ENCODE data around the gene ETDC.

The ETDC gene

DNA sequence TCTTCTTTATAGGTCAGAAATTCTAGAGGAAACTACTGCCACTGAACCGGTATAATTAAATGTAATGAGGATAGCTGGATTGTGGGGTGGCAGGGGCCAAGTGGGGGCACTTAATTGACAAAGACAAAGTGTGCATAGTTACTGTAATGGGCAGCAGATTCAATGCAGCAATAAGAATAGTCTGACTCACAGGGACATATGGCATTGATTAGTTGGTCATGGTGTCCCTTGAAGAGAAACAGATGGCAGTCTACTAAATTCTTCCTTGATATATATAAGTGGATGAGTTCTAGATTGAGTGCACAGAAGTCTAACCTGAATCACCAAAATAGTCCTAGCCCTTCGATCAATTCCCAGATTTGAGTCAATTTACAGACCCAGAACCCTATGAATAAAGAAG, 31.6 kb downstream of the ETDC start:
- DNase-seq (ENCODE audit: low read depth, low spot score): no peak

DNA sequence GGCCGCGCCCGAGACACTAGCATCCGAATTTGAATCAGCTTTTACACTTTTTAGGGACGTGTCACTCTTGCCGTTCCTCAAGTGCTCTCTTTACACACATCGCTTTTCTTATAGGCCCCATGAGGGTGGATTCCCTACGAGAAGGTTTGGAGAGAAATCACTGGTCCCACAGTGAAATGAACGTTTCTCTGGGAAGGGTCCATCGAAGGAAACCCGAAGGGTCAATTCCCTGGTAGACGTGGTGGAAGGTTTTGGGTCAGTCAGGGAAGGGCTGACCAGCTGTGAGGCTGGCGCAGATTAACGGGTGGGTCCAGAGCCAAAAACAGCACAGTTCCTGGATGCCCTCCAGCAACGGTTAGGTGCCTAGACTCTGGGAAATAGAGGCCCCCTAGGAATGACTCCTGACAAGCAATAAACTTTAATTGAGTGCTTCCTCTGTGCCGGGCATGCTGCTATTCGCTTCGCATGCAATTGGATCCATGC, 35.9 kb downstream of the ETDC start:
- DNase-seq (ENCODE audit: low read depth, low spot score): no peak
- H3K27ac ChIP-seq: peak overlapping the region; percentile 83

More for the DNA sequence above, 31.6 kb downstream of the ETDC start:
- H3K27ac ChIP-seq: no peak overlapping the region

DNA sequence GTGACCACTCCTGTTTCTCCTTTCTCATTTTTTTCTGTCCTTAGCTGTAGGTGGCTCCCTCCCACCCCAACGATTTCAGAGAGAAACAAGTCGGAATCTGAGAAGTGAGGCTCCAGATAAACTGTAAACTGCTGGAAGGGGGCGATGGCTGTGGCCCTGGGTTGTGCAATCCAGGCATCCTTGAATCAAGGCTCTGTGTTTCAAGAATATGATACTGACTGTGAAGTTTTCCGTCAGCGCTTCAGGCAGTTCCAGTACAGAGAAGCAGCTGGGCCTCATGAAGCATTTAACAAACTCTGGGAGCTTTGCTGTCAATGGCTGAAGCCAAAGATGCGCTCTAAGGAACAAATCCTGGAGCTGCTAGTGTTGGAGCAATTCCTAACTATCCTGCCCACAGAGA, 37.7 kb downstream of the ETDC start:
- DNase-seq (ENCODE audit: low read depth, low spot score): no peak

DNA sequence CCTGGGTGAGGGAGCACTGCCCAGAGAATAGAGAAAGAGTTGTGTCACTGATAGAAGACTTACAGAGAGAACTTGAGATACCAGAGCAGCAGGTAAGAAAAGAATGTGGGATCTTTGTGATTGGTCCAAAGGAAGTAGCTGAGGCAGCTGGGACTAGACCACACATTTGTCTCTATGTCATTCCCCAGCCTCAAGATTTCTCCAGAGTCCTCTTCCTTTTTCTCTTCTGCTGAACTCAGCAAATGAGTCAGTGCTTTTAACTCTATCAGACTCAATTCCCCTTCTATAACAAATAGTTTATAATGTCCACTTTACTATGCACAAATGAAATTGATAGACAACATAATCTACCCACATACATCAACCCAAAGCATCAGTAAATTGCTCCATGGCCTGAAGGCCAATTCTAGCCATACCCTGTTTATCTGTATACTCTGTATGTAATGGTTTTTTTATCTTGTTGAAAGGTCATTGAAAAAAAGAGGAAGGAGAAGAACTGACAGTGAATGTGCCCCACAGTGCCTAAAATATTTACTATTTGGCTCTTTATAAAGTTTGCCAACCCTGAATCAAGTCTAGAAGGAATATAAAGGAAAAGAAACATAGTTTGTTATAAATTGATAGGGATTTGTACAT, 38.2 kb downstream of the ETDC start:
- H3K27ac ChIP-seq: no peak overlapping the region
- DNase-seq (ENCODE audit: low read depth, low spot score): no peak

More for the DNA sequence above, 37.7 kb downstream of the ETDC start:
- H3K27ac ChIP-seq: no peak overlapping the region

DNA sequence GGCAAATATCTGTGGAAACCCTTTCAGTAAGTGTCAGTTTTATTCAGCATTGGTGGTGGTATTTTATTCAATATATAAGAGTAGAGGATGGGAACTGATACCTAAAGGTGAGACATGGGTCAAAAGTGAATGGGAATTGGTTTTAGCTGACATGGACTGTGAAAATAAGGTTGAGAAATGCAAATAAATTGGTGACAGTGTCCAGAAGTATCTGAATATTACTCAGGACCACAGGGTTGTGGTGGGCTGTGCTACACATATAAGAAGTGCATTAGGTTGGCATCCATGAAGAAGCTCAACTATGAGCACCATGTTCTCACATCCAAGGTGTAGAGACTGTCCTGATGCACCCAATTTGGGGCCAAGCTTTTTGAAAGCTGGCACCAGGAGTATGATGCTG, 45.0 kb downstream of the ETDC start:
- DNase-seq (ENCODE audit: low read depth, low spot score): no peak

More for the DNA sequence above, 45.0 kb downstream of the ETDC start:
- no peak overlapping the region for H3K27ac ChIP-seq
